GM19463 (cell line): Measurements from ENCODE around the gene DNAI2.
A peak's percentile ranks its signal among the peaks of the same experiment; 100 is the strongest.
"Not testable (repeated sequence)": the region's sequence is repeated elsewhere in the genome, so short reads cannot be mapped to it uniquely, and the experiment has no call there.

Source experiments
- ATAC-seq: cut with Tn5 transposase; IDR thresholded peaks from one replicate; pipeline ENCODE4 v1.9.1; 2021; ENCODE audit warnings: mild to moderate bottlenecking, moderate library complexity; ENCODE audit not compliant: unreplicated experiment

DNAI2 gene

GRCh38 chr17:74272731-74273201 lies 1.3 kb upstream of the DNAI2 start:
- ATAC-seq, result no peak

DNA sequence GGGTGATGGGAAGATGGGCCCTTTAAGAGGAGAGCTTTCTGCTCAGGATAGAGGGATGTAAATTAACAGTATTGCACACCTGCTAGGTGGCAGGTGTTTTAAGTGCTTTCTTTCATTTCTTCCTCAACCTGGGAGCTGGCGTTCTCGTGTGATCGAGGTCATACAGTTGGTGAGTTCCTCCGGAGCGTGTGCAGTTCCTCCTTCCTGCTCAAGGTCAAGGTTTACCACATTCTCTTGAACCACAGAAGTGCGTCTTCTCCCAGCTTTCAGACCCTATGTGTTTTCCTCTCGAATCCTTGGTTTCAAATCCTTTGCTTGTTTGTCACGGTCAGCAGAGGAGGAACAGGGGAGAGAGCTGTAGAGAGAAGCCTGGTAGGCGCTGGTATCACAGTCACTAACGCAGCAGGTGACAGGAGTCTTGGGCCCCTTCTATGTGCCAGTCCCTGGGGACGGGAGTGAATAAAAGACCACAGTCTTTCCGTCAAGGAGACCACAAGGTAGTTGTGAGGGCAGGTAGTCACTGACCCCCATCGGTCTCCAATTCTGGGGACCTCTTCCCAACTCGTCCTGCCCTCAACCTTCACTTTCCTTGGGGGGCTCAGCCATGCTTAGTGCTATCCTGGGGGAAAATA lies 791 bp downstream of the DNAI2 start:
- no peak for ATAC-seq

GRCh38 chr17:74276051-74276476 lies 2.0 kb downstream of the DNAI2 start:
- no peak for ATAC-seq

GRCh38 chr17:74276541-74277009 lies 2.5 kb downstream of the DNAI2 start:
- ATAC-seq, result no peak

- no peak for ATAC-seq
These were observed 3.9 kb downstream of the DNAI2 start for GRCh38 chr17:74277935-74278334.

DNA sequence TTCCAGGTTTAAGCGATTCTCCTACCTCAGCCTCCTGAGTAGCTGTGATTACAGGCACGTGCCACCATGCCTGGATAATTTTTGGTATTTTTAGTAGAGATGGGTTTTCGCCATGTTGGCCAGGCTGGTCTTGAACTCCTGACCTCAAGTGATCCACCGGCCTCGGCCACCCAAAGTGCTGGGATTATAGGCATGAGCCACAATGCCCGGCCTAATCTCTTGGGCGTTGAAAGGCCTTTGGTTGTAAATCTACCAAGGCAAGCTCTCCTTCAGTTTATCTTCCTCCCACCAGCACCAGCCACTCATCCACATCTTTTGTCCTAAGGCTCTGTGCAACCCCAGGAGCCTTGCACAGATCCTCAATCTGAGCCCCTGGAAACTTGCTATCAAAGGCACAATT lies 5.6 kb downstream of the DNAI2 start:
- not testable (repeated sequence) for ATAC-seq

DNA sequence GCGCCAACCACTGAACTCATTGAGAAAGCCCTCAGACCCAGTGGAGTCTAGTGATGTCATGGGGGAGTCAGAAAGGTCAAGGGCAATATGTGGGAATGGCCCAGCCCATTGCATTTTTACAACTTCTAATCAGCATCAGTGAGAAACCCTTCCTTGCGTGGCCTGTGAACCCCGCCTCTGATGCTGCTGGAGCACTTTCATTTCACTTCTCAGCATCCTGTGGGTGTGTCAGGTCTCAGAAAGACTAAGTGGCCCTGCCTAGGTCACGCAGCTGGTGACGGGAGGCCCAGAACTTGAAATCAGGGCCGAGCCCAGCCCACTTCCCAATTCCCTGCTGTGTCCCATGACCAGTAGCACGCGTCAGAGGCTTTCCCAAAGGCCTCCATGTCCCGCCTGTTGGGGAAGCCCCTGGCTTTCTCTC lies 6.1 kb downstream of the DNAI2 start:
- peak; percentile 55 for ATAC-seq

DNA sequence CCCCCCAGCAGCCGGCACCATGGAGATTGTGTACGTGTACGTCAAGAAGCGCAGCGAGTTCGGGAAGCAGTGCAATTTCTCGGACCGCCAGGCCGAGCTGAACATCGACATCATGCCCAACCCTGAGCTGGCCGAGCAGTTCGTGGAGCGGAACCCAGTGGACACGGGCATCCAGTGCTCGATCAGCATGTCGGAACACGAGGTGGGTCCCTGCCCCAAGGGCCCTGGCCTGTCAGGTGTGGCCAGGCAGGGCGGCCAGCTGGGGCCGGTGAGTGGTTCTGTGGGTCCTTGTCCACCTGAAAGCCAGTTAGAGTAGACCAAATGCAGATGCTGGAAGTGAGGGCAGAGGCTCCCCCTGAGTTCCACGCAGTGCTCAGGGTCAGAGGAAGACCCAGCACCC lies 7.8 kb downstream of the DNAI2 start:
- ATAC-seq, result no peak

- not testable (repeated sequence) for ATAC-seq
These were observed 8.2 kb downstream of the DNAI2 start for GRCh38 chr17:74282274-74282586.

DNA sequence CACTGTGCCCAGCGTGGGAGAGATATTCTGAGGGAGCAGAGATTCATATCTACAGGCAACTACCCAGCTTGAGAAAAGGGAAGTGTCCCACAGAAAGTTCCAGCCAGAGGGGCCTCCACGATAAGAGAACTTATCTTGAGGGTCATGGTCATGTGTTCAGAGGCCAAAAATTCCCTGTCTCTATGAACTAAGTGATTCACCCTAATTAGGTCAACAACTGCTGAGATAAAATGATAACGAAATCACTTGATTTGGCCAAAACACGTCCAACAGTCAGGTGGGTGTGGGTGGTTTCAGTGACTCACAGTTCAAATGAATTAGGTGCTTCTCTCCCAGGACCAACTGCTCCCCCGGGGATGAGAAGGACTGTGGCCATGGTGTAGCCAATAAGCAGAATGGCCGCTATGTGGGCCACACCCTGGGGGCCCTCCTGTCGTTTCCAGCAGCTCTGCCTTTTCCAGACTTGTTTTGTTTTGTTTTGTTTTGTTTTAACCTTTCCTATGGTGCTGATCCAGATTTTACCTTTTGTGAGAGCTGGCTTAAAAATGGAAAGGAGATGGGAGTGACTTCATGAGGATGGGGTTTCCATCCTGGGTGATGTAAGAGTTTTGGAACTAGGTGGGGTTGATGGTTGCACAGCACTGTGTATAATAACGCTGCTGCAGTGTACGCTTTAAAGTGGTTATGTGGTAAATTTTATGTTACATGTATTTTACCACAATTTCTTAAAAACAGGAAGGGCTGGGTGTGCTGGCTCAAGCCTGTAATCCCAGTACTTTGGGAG lies 8.7 kb downstream of the DNAI2 start:
- ATAC-seq, result no peak

DNA sequence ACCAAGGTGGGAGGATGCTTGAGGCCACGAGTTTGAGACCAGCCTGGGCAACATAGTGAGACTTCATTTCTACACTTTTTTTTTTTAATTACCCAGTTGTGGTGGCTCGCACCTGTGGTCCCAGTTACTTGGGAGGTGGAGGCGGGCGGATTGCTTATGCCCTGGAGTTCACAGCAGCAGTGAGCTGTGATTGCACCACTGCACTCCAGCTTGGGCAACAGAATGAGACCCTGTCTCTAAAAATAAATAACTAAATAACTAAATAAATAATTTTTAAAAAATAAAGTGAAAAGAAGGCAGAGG lies 9.3 kb downstream of the DNAI2 start:
- no peak for ATAC-seq

GRCh38 chr17:74287031-74287602 lies 13.1 kb downstream of the DNAI2 start:
- no peak for ATAC-seq

- peak; percentile 78 for ATAC-seq
These were observed 14.8 kb downstream of the DNAI2 start for GRCh38 chr17:74288785-74289184.

DNA sequence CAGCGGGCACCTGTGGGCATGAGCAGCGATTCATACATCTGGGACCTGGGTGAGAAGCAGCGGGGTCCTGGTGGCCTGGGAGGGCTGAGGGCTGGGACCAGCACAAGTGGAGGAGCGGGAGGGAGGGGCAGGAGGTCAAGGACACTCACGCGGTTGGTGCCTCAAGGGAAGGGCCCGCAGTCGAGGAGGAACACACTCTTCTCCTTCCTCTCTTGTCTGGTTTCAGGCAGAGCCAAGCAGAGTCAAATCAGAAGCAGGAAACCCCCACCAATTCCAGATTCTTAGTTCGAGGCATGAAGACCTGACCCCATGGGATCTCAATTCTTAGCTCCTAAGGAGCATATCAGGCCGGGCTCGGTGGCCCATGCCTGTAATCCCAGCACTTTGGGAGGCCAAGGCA lies 15.7 kb downstream of the DNAI2 start:
- ATAC-seq, result no peak

DNA sequence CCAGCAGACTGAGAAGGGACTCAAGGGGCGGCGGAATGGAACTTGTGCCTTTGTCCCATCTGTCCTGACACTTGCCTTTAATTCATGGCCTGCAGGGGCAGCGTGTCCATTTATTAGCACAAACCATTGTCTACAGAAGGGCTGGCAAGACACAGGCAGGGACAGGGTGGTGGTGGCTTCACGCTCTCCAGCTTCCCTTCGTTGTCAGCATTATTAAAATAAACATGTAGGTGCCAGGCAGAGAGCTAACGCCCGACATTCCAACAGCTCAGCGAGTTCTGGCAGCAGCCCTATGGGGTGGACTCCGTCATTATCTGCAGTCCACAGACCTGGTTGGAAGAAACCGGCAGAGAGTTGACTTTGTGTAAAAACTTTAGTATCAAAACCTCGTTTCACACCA lies 16.3 kb downstream of the DNAI2 start:
- ATAC-seq, result no peak

DNA sequence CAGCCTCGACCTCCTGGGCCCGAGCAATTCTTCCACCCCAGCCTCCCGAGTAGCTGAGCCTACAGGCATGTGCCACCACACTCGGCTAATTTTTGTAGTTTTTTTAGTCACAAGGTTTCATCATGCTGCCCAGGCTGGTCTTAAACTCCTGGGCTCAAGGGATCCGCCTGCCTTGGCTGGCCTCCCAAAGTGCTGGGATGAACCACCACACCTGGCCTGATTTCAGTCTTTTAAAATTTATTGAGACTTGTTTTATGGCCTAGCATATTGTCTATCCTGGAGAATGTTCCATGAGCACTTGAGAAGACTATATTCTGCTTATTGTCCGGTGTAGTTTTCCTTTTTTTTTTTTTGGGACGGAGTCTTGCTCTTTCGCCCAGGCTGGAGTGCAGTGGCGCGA lies 18.5 kb downstream of the DNAI2 start:
- ATAC-seq, result no peak

DNA sequence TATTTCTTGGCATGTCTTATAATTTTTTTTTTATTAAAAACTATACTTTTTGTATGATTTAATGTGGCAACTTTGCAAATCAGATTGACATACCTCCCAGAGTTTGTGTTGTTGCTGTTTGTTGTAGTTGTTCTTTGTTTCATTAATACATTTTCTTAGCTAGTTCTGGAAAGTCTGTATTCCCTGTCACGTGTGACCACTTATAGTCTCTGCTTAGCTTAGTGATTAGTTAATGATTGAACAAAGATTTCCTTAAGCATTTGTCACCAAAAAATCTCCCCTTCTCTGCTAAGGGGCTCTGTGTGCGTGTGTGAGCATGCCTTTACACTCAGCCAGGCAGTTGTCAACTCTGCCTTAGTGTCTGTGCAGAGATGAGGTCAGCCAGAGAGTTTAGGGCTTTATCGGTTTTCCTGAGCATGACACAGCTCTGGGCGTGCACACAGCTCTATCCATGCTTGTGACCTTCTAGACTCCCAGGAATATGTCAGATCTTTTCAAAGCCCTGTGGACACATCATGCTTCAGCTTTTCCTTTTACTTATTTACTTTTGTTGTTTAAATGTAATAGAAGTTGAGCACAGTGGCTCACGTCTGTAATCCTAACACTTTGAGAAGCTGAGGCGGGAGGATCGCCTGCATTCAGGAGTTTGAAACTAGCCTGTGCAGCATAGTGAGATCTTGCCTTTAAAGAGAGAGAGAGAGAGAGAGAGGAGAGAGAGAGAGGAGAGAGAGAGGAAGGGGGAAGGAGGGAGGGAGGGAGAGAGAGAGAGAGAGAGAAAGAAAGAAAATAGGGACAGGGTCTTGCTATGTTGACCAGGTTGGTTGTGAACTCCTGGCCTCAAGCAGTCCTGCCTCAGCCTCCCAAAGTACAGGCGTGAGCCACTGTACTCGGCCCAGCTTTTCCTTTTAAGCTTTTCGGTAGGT lies 21.9 kb downstream of the DNAI2 start:
- no peak for ATAC-seq

GRCh38 chr17:74296548-74296936 lies 22.5 kb downstream of the DNAI2 start:
- no peak for ATAC-seq

GRCh38 chr17:74297941-74298340 lies 23.9 kb downstream of the DNAI2 start:
- ATAC-seq, result no peak

DNA sequence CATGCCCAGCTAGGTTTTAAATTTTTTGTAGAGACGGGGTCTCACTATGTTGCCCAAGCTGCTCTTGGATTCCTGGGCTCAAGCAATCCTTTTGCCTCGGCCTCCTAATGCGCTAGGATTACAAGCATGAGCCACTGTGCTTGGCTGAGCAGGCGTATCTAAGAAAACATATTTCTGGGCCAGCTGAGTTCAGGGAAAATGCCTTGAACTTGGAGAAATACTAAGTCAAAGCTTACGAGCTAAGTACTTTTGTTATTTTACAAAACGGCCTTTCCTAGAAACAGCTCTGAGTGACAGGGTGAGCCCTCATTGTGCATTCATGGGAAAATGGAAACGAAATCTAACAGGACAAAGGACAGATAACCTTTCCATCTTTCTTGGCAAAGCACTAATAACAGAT lies 24.7 kb downstream of the DNAI2 start:
- ATAC-seq, result no peak
